Activated naive CD8-positive, alpha-beta T cell treated with anti-CD3 and anti-CD28 coated beads, Interleukin-2, amount 10 ng/mL, durations not matched to agents 7 days and 5 days (primary cell): ENCODE measurements around the gene KRT39. TPM values are rescaled to one million over a fixed set of nuclear protein-coding genes. Genes with fewer than 3 reads are reported as not detected.
"Not testable (repeated sequence)": the region's sequence is repeated elsewhere in the genome, so short reads cannot be mapped to it uniquely, and the experiment has no call there.

Experiments
- ATAC-seq: fragments of 150-1000 bp; cut with Tn5 transposase; one replicate; pipeline ENCODE4 v1.10.0; 2021; ENCODE audit warnings: low read depth, moderate library complexity
- POLR2A ChIA-PET: fragments of 350-600 bp; sonication (Branson Sonifier 250); formaldehyde crosslinking; loops from one replicate; lab custom pipeline; 2021; ENCODE audit warnings: antibody characterized with exemption; lab: Charles Lee
- DNase-seq: peaks from one replicate; pipeline ENCODE4 v3.0.0; 2021
- H3K27ac Mint-ChIP-seq: one replicate; pipeline ENCODE4 v1.8.0; 2022; ENCODE audit warnings: mild to moderate bottlenecking, mixed read lengths
- H3K27me3 Mint-ChIP-seq: one replicate; pipeline ENCODE4 v1.8.0; 2022; ENCODE audit warnings: mild to moderate bottlenecking, moderate library complexity, mixed read lengths
- H3K36me3 Mint-ChIP-seq: one replicate; pipeline ENCODE4 v1.8.0; 2021; ENCODE audit warnings: mild to moderate bottlenecking, mixed read lengths
- H3K4me1 Mint-ChIP-seq: one replicate; pipeline ENCODE4 v1.8.0; 2021; ENCODE audit warnings: mixed read lengths
- H3K4me3 Mint-ChIP-seq: one replicate; pipeline ENCODE4 v1.8.0; 2022; ENCODE audit warnings: mild to moderate bottlenecking, moderate library complexity, mixed read lengths
- H3K9me3 Mint-ChIP-seq: one replicate; pipeline ENCODE4 v1.8.0; 2021; ENCODE audit warnings: mixed read lengths
- total RNA-seq, 2 experiments: library from RNA; stranded (reverse); gene quantifications; one replicate each; pipeline ENCODE4 v1.2.3, GENCODE V29; 2021

The KRT39 gene
- not detected for total RNA-seq

DNA sequence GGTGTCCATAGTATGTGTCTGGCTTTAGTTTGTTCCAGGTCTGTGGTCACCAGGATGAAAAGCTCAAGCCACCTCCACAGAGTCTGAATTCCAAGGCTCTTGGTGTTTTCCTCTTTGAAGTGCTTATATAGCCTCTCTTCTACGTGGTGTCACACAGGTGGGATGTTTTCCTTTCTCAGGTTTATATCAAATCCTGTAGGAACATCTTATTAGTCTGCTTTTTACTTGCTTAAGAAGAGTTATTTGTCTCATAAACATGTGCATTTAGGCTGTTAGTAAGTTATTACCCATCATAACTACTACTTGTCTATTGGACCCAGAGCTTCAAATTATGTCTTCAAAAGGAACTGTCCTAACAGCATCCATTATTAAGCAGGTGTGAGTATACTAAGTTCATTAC lies at the start of gene KRT39:
Gene KRT39, minus strand, starts transcription at position 101 of the 400 bp plus-strand sequence. Its CDS starts 92 bp downstream, at position 9.
- DNase-seq (no peak), ATAC-seq (no peak)
- peaks cover 6% of the 10 kb centered on the region for H3K27me3 Mint-ChIP-seq
- H3K36me3 Mint-ChIP-seq = no peaks in the 10 kb centered on the region
- H3K4me1 Mint-ChIP-seq = peaks cover 2% of the 10 kb centered on the region
- peaks cover 7% of the 10 kb centered on the region for H3K9me3 Mint-ChIP-seq
- no peak within 1 kb of the TSS for H3K4me3 Mint-ChIP-seq
- H3K27ac Mint-ChIP-seq = no peak within 1 kb of the TSS
- POLR2A ChIA-PET = no interaction called here

DNA sequence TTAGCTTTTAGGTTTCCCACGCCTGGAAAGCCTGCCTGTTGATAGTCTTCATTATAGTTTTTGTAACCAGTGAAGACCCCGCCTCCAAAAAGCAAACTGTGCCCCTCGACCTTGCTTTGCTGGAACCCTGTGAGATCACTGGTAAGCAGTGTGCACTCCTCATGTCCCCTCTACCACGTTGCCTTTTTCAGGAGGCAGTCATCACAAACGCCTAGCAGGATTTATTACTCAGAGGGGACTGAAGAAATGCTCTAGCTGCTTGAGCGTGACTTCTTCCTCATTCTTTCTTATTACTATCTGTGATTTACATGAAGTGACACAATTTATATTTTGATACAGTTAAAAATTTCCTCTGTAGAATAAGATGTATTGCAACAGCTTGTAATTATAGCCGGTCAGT lies 48.7 kb upstream of the KRT39 start:
- POLR2A ChIA-PET = no interaction called here
- DNase-seq = no peak
- no peaks in the 10 kb centered on the region for H3K36me3 Mint-ChIP-seq
- no peak for ATAC-seq
- H3K27me3 Mint-ChIP-seq = peaks cover 2% of the 10 kb centered on the region
- H3K4me1 Mint-ChIP-seq = no peaks in the 10 kb centered on the region
- H3K4me3 Mint-ChIP-seq = no peak overlapping the region
- H3K9me3 Mint-ChIP-seq = no peaks in the 10 kb centered on the region
- no peak overlapping the region for H3K27ac Mint-ChIP-seq

DNA sequence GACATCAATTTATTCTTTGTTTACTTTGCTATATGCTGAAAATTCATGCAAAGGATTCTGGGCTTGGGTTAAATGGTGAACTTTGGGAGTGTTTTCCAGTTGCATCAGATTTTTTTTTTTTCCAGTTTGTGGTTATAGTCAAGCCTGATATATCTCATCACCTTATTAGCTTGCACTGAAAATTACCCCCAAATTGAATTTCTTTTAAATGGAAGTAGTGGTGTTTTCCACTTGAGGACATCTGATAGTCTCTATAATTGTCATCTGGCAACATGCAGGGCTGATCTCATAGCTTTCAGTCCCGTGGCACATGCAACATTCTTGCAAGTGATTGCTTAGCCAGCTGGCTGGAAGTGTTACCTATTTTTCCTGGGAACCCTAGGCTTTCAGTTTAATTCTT lies 46.9 kb upstream of the KRT39 start:
- no peaks in the 10 kb centered on the region for H3K4me1 Mint-ChIP-seq
- no peak overlapping the region for H3K27ac Mint-ChIP-seq
- no peak overlapping the region for H3K4me3 Mint-ChIP-seq
- peaks cover 2% of the 10 kb centered on the region for H3K27me3 Mint-ChIP-seq
- H3K36me3 Mint-ChIP-seq = no peaks in the 10 kb centered on the region
- POLR2A ChIA-PET = no interaction called here
- no peaks in the 10 kb centered on the region for H3K9me3 Mint-ChIP-seq
- ATAC-seq (no peak), DNase-seq (no peak)

DNA sequence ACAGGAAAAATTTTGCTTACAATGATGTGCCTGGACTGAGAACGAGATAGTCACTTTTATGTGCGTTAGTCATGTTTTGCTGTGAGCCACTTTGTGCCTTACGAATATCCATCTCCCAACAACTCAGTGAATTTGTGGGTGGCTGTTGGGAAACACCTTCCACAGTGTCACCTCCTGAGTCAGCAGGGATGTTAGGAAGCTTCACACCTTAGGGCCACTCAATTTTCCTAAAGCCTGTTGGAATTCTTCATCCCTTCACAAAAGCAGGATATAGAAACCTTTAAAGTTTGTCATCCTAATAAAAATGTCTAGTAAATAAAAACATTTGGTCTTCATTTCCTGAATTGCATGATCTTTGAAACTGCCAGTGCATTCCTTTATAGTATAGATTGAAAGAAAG lies 46.4 kb upstream of the KRT39 start:
- H3K36me3 Mint-ChIP-seq = no peaks in the 10 kb centered on the region

DNA sequence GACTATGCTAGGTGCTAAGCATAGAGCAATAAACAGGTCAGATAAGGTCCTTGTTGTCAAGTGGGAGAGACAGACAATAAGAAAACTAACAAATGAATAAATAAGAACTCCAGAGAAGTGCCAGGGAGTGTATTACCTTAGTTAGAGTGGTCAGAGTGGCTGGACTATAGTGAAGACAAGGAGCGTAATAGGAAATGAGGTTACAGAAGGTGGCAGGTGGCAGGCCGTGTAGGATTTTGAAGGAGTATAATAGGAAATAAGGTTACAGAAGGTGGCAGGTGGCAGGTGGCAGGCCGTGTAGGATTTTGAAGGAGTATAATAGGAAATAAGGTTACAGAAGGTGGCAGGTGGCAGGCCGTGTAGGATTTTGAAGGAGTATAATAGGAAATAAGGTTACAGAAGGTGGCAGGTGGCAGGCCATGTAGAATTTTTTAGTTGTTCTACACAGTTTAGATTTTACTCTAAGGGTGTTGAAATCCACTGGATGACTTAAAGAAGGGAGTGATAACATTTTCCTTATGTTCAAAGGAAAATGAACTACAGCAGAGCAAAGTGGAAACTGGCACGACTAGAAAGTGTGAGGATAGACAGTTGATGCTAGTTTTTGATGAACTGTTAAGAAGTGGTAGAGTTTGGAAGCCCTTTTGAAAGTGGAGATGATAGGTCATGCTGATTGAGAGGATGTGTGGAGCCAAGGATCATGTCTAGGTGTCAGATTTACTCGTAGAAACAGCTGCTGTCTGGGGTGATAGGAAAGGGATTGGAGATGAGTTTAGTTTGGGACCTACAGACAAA lies 45.8 kb upstream of the KRT39 start:
- POLR2A ChIA-PET = no interaction called here
- Mint-ChIP-seq H3K4me1 (no peaks in the 10 kb centered on the region), H3K4me3 (no peak overlapping the region), H3K27me3 (peaks cover 2% of the 10 kb centered on the region), H3K27ac (no peak overlapping the region), H3K9me3 (no peaks in the 10 kb centered on the region), H3K36me3 (no peaks in the 10 kb centered on the region)
- DNase-seq = no peak
- ATAC-seq = no peak

More for the DNA sequence above, 46.4 kb upstream of the KRT39 start:
- H3K27me3 Mint-ChIP-seq = peaks cover 2% of the 10 kb centered on the region
- no peak overlapping the region for H3K4me3 Mint-ChIP-seq
- DNase-seq = no peak
- POLR2A ChIA-PET = no interaction called here
- H3K4me1 Mint-ChIP-seq = no peaks in the 10 kb centered on the region
- no peaks in the 10 kb centered on the region for H3K9me3 Mint-ChIP-seq
- no peak for ATAC-seq
- H3K27ac Mint-ChIP-seq = no peak overlapping the region

DNA sequence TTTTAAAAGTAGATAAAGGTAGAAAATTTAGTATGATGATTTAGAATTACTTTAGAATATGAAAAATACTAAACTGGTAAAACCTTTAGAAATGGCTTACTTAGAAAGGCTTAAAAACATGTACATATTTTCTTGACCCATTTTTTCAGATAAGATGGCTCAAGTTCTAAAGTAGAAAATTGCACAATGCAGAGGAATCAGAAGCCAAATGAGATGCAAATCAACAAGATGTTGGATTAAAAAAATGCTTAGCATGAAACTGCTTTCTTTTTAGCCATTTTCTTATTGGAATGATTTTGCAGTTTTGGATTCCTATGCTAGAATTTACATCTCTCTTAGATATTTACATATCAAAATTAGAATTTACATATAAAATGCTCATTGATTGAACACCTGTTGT lies 43.7 kb upstream of the KRT39 start:
- POLR2A ChIA-PET = no interaction called here
- DNase-seq (no peak), ATAC-seq (no peak)
- Mint-ChIP-seq H3K9me3 (no peaks in the 10 kb centered on the region), H3K36me3 (no peaks in the 10 kb centered on the region), H3K27ac (no peak overlapping the region), H3K4me3 (no peak overlapping the region), H3K4me1 (no peaks in the 10 kb centered on the region), H3K27me3 (peaks cover 2% of the 10 kb centered on the region)

DNA sequence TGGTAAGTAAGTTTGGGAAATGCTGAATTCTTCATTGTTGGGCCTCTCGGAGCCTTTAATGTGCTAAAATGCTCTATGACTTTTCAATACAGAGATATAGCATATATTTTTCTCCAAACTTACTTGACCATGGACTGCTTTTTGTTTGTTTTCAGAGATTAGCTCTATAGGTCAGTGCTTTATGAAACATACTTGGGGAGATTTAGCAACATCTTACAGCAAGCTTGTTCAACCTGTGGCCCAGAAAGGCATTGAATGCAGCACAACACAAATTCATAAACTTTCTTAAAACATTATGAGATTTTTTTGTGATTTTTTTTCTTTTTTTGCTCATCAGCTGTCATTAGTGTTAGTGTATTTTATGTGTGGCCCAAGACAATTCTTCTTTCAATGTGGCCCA lies 43.2 kb upstream of the KRT39 start:
- DNase-seq (no peak), ATAC-seq (no peak)
- no peak overlapping the region for H3K4me3 Mint-ChIP-seq
- H3K9me3 Mint-ChIP-seq = no peaks in the 10 kb centered on the region
- H3K27me3 Mint-ChIP-seq = peaks cover 2% of the 10 kb centered on the region
- H3K36me3 Mint-ChIP-seq = no peaks in the 10 kb centered on the region
- H3K4me1 Mint-ChIP-seq = no peaks in the 10 kb centered on the region
- POLR2A ChIA-PET = no interaction called here
- H3K27ac Mint-ChIP-seq = no peak overlapping the region

DNA sequence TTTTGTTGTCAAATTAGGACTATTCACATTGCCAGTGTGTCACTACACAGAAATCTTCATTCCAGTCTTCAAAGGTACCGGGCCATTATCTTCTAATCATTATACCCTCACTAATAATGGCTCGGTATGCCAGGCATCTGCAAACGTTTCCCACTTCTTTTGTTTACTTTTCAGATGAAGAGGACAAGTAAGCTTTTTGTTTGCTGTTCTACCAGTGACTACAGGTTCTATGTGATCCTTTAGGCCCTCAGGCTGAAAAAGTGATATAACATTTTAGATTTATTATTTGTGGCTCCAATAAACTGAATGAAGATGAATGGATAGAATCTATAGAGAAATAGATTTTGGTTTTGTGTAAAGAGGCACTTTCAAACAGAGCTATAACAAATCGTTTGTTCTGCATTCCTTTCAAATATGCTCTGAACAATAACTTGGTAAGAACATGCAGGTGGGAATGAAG lies 42.6 kb upstream of the KRT39 start:
- Mint-ChIP-seq H3K27ac (no peak overlapping the region), H3K36me3 (no peaks in the 10 kb centered on the region), H3K27me3 (peaks cover 1% of the 10 kb centered on the region), H3K4me1 (no peaks in the 10 kb centered on the region), H3K9me3 (no peaks in the 10 kb centered on the region), H3K4me3 (no peak overlapping the region)
- POLR2A ChIA-PET = no interaction called here
- ATAC-seq (no peak), DNase-seq (no peak)

DNA sequence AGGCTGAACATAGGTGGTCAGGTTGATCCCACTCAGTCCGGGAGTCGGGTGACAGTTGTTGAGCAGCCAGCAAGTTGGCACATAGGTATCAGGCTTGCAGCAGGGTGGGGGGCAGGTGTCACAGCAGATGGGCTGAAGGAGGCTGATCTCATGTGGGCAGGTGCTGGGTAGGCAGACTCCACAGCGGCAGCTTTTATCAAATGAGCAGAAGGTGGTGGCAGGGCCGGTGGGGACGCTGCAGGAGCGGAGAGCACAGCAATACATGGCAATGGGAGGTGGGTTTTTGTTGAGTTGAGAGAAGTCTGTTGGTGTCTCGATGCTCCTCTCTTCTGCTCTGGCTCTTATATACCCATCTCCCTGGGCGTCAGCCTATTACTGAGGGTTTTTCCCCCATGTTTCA lies 42.1 kb upstream of the KRT39 start, which contains the start of gene KRTAP3-1:
Gene KRTAP3-1, minus strand, starts transcription at position 318 of the 400 bp plus-strand sequence. Its CDS starts 54 bp downstream, at position 264.
- POLR2A ChIA-PET = no interaction called here
- peaks cover 4% of the 10 kb centered on the region for H3K27me3 Mint-ChIP-seq
- ATAC-seq (no peak), DNase-seq (no peak)
- no peak within 1 kb of the TSS for H3K27ac Mint-ChIP-seq
- H3K4me3 Mint-ChIP-seq = no peak within 1 kb of the TSS
- no peaks in the 10 kb centered on the region for H3K9me3 Mint-ChIP-seq
- H3K4me1 Mint-ChIP-seq = no peaks in the 10 kb centered on the region
- no peaks in the 10 kb centered on the region for H3K36me3 Mint-ChIP-seq

DNA sequence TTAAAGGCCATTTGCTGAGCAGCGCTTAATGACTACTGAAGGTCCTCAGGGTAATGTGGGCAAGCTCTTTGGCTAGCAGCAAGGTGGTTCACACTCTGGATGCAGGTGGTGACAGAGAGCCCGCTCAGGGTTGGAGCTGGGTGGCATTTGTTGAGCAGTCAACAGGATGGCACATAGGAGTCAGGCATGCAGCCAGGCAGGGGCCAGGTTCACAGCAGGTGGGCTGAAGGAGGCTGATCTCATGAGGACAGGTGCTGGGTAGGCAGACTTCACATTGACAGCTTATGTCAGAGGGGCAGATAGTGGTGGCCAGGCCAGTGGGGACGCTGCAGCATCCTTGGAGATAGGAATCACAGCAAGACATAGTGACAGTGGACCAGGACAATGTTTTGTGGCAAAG lies 37.6 kb upstream of the KRT39 start:
- Mint-ChIP-seq H3K4me1 (no peaks in the 10 kb centered on the region), H3K9me3 (no peaks in the 10 kb centered on the region), H3K4me3 (no peak overlapping the region), H3K27me3 (peaks cover 7% of the 10 kb centered on the region), H3K36me3 (no peaks in the 10 kb centered on the region), H3K27ac (no peak overlapping the region)
- POLR2A ChIA-PET = no interaction called here
- DNase-seq (no peak), ATAC-seq (no peak)

DNA sequence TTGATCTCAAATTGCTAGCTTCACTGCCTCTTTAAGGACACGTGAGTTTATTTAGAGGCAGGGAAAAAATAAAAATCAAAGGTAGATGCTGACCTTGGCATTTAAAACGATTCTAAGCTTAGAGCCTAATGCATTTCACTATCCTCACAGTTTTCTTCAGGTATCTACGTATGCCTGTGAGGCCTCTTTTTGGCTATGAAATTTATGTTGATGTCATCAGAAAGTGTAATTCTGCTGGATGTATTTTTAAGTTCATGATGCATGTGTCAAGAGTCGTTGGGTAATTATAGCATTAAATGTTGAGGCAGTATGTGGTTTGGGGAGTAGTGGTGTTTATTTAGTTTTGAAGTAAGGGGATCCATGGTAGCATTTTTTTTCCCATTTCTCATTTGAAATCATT lies 37.2 kb upstream of the KRT39 start:
- H3K27me3 Mint-ChIP-seq = peaks cover 11% of the 10 kb centered on the region
- no peak overlapping the region for H3K27ac Mint-ChIP-seq
- H3K9me3 Mint-ChIP-seq = no peaks in the 10 kb centered on the region
- ATAC-seq (no peak), DNase-seq (no peak)
- H3K4me1 Mint-ChIP-seq = no peaks in the 10 kb centered on the region
- POLR2A ChIA-PET = no interaction called here
- H3K36me3 Mint-ChIP-seq = no peaks in the 10 kb centered on the region
- no peak overlapping the region for H3K4me3 Mint-ChIP-seq

DNA sequence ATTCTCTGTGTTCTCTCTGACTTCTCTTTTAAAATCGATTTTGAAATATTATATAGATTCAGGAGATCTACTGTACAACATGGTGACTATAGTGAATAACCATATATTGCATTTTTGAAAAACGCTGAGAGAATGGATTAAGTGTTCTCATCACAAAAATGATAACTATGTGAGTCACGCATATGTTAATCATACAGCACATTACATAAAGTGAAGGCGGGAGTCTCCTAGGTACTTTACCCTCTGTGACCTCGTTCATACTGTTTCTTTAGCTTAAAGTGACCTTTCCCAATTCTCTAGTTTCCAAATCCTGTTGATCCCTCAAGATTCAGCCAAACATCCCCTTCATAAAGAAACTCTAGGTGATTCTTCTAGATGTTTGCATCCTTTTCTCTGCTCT lies 36.1 kb upstream of the KRT39 start:
- H3K27me3 Mint-ChIP-seq = peaks cover 12% of the 10 kb centered on the region
- H3K4me1 Mint-ChIP-seq = no peaks in the 10 kb centered on the region
- H3K4me3 Mint-ChIP-seq = no peak overlapping the region
- DNase-seq (no peak), ATAC-seq (no peak)
- no peaks in the 10 kb centered on the region for H3K36me3 Mint-ChIP-seq
- H3K9me3 Mint-ChIP-seq = no peaks in the 10 kb centered on the region
- no peak overlapping the region for H3K27ac Mint-ChIP-seq
- POLR2A ChIA-PET = no interaction called here

DNA sequence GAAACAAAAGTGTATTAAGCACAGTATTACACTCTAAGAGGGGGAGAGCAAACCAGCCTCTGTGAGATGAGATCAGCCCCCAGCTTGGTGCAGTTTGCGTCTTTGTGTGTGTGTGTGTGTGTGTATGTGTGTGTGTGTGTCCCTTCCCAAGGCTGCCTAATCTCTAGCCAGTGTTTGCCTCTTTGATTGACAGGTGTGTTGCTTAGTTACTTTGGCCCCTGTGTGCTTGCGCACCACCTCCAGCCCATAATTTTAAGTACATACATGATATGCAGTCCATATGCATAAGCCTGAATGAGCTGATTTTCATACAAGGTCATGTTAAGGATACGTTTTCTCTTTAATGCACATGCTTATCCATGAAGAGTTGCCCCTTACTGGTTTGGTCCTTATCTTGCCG lies 35.0 kb upstream of the KRT39 start:
- Mint-ChIP-seq H3K36me3 (no peaks in the 10 kb centered on the region), H3K27me3 (peaks cover 18% of the 10 kb centered on the region), H3K4me3 (no peak overlapping the region), H3K4me1 (no peaks in the 10 kb centered on the region), H3K9me3 (no peaks in the 10 kb centered on the region), H3K27ac (no peak overlapping the region)
- ATAC-seq = no peak
- no peak for DNase-seq
- POLR2A ChIA-PET = no interaction called here

DNA sequence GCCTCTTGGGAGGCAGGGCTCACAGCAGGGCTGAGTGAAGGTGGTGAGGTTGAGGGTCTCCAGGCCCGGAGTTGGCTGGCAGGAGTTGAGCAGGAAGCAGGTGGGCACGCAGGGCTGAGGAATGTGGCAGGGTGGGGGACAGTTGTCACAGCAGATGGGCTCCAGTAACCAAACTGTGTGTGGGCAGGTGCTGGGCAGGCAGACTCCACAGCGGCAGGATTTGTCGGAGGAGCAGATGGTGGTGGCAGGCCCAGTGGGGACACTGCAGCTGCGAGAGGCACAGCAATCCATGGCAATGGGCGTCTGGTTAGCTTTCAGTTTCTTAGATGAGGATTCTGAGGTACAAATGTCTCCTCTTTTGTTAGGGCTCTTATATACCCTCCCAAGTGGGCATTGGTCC lies 32.8 kb upstream of the KRT39 start, which contains the start of gene KRTAP3-2:
Gene KRTAP3-2, minus strand, starts transcription at position 344 of the 400 bp plus-strand sequence. Its CDS starts 53 bp downstream, at position 291.
- H3K4me1 Mint-ChIP-seq, H3K4me3 Mint-ChIP-seq, POLR2A ChIA-PET, ATAC-seq, DNase-seq, H3K9me3 Mint-ChIP-seq, H3K27ac Mint-ChIP-seq, H3K36me3 Mint-ChIP-seq: not testable (repeated sequence)
- peaks cover 27% of the 10 kb centered on the region for H3K27me3 Mint-ChIP-seq
